Measurements from ENCODE around the gene SYT17.

Gene SYT17

DNA sequence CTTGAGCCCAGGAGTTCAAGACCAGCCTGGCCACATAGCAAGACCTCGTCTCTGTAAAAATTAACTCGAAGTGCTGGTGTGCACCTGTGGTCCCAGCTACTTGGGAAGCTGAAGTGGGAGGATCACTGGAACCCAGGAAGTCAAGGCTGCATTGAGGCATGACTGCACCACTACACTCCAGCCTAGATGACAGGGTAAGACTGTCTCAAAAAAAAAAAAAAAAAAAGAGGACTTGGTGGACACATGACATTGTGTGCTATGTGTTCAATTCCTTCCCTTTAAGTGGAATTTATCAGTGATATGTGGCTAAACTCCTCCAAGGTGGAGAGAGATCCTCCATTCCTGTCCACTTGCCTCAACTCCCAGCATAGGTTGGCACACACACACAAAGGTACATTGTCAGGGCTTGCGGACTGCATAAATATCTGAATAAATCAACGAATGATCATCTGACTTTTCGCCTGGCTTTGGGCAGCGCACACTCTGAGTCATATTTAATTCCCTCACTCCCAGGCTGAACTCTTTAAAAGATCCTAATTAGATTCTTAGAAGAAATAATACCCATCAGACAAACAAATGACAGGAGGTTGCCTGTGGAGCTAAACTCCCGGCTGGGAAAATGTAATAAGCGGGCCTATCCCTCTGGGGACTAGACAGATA lies 25.0 kb upstream of the SYT17 start:
- TF ChIP-seq, protein P1, sequence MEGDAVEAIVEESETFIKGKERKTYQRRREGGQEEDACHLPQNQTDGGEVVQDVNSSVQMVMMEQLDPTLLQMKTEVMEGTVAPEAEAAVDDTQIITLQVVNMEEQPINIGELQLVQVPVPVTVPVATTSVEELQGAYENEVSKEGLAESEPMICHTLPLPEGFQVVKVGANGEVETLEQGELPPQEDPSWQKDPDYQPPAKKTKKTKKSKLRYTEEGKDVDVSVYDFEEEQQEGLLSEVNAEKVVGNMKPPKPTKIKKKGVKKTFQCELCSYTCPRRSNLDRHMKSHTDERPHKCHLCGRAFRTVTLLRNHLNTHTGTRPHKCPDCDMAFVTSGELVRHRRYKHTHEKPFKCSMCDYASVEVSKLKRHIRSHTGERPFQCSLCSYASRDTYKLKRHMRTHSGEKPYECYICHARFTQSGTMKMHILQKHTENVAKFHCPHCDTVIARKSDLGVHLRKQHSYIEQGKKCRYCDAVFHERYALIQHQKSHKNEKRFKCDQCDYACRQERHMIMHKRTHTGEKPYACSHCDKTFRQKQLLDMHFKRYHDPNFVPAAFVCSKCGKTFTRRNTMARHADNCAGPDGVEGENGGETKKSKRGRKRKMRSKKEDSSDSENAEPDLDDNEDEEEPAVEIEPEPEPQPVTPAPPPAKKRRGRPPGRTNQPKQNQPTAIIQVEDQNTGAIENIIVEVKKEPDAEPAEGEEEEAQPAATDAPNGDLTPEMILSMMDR (IDR thresholded peaks at IDR 0.05; ENCODE audit: insufficient read depth, low read length), result no peak
- TF ChIP-seq GABPA (IDR thresholded peaks at IDR 0.05; ENCODE audit: low read depth) (no peak), SPI1 (IDR thresholded peaks at IDR 0.05; ENCODE audit: borderline replicate concordance, low read depth) (no peak), POLR2AphosphoS5 (IDR thresholded peaks at IDR 0.05; ENCODE audit: low read depth) (no peak)
- TF ChIP-seq, protein P2, sequence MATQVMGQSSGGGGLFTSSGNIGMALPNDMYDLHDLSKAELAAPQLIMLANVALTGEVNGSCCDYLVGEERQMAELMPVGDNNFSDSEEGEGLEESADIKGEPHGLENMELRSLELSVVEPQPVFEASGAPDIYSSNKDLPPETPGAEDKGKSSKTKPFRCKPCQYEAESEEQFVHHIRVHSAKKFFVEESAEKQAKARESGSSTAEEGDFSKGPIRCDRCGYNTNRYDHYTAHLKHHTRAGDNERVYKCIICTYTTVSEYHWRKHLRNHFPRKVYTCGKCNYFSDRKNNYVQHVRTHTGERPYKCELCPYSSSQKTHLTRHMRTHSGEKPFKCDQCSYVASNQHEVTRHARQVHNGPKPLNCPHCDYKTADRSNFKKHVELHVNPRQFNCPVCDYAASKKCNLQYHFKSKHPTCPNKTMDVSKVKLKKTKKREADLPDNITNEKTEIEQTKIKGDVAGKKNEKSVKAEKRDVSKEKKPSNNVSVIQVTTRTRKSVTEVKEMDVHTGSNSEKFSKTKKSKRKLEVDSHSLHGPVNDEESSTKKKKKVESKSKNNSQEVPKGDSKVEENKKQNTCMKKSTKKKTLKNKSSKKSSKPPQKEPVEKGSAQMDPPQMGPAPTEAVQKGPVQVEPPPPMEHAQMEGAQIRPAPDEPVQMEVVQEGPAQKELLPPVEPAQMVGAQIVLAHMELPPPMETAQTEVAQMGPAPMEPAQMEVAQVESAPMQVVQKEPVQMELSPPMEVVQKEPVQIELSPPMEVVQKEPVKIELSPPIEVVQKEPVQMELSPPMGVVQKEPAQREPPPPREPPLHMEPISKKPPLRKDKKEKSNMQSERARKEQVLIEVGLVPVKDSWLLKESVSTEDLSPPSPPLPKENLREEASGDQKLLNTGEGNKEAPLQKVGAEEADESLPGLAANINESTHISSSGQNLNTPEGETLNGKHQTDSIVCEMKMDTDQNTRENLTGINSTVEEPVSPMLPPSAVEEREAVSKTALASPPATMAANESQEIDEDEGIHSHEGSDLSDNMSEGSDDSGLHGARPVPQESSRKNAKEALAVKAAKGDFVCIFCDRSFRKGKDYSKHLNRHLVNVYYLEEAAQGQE (IDR thresholded peaks at IDR 0.05; ENCODE audit: insufficient replicate concordance, low read depth), result no peak
- H3K4me3 ChIP-seq (replicated peaks; ENCODE audit: insufficient read depth, low read length), result no peak overlapping the region
- no peak for DNase-seq (ENCODE audit: low read depth in 1 of 2, low spot score in 1 of 2)
- no peaks in the 10 kb centered on the region for H3K27me3 ChIP-seq (ENCODE audit: insufficient read depth, poor library complexity, severe bottlenecking)
- H3K27ac ChIP-seq (replicated peaks), result no peak overlapping the region

DNA sequence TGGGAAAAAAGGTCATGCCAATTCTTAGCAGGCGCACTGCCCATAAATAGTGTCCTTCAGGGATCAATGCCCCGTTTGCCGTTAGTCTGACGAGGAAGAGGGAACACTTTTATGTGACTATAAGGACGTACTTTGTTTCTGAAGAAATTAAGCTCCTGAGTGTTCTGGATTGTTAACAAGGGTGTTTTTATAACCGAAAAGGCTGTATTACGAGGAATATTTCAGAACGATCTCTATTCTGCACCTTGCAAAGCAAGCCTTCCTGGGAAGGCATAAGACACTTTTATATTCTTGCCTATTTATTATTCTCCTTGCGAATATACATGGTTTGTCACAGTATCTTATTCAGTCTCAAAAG lies 24.5 kb upstream of the SYT17 start:
- Histone ChIP-seq H3K4me3 (replicated peaks; ENCODE audit: insufficient read depth, low read length) (no peak overlapping the region), H3K27ac (replicated peaks) (no peak overlapping the region), H3K27me3 (ENCODE audit: insufficient read depth, poor library complexity, severe bottlenecking) (no peaks in the 10 kb centered on the region)
- TF ChIP-seq, protein P2 (IDR thresholded peaks at IDR 0.05; ENCODE audit: insufficient replicate concordance, low read depth), result no peak
- TF ChIP-seq SPI1 (IDR thresholded peaks at IDR 0.05; ENCODE audit: borderline replicate concordance, low read depth), result no peak
- no peak for TF ChIP-seq POLR2AphosphoS5 (IDR thresholded peaks at IDR 0.05; ENCODE audit: low read depth)
- TF ChIP-seq GABPA (IDR thresholded peaks at IDR 0.05; ENCODE audit: low read depth), result no peak
- TF ChIP-seq, protein P1 (IDR thresholded peaks at IDR 0.05; ENCODE audit: insufficient read depth, low read length), result no peak
- DNase-seq (ENCODE audit: low read depth in 1 of 2, low spot score in 1 of 2), result no peak

DNA sequence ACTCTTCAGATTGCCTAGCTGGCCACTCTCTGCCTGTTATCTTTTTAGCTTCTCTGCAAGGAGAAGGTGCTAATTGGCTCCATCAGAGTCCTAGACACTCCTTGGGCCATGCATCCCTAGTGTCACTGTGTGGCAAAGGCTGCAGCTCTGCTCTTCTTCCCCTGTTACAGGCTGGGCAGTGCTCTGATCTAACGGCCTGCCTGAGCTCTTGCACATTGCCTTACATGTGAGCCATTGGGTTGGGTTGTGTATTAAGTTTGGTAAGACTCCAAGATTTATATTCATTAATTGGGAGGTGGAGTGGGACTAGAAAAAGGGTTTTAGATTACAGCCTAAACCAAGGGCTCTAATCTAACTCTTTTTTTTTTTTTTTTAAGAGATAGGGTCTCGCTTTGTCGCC lies 23.0 kb upstream of the SYT17 start:
- TF ChIP-seq GABPA (IDR thresholded peaks at IDR 0.05; ENCODE audit: low read depth) (no peak), SPI1 (IDR thresholded peaks at IDR 0.05; ENCODE audit: borderline replicate concordance, low read depth) (no peak), POLR2AphosphoS5 (IDR thresholded peaks at IDR 0.05; ENCODE audit: low read depth) (no peak)
- TF ChIP-seq, protein P2 (IDR thresholded peaks at IDR 0.05; ENCODE audit: insufficient replicate concordance, low read depth), result no peak
- TF ChIP-seq, protein P1 (IDR thresholded peaks at IDR 0.05; ENCODE audit: insufficient read depth, low read length), result no peak
- Histone ChIP-seq H3K27ac (replicated peaks) (no peak overlapping the region), H3K4me3 (replicated peaks; ENCODE audit: insufficient read depth, low read length) (no peak overlapping the region), H3K27me3 (ENCODE audit: insufficient read depth, poor library complexity, severe bottlenecking) (no peaks in the 10 kb centered on the region)
- DNase-seq (ENCODE audit: low read depth in 1 of 2, low spot score in 1 of 2), result no peak
